ENCODE measurements around the gene SLC22A23.

Gene SLC22A23

DNA sequence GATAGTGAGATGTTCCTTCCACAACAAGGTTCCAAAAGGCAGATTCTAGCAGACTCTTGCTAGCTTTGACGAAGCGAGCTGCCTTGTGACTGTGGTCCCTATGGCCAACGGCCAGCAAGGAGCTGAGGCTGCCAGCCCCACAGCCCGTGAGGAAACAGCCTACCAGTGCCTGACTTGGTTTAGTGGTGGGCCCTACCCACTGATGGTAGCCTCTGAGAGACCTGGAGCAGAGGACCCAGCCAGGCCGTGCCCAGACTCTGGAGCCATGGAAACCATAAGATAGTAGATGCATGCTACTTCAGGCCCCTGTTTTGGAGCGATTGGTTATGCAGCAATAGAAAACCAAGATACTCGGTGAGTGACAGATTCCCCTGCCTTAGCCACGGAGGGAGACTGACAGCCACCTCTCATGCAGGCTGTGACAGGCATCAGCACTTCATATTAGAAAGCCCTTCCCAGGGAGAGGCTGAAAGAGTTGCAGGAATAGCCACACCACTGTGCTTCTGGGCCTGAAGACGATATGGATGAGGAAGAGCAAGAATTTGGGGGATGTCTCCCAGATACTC, 178.9 kb downstream of the SLC22A23 start:
- TF ChIP-seq POLR2A (IDR thresholded peaks at IDR 0.05; ENCODE audit: low read depth, low read length) (no peak), TAF1 (IDR thresholded peaks at IDR 0.05; ENCODE audit: borderline replicate concordance, low read depth, low read length) (no peak), POLR2AphosphoS5 (IDR thresholded peaks at IDR 0.05; ENCODE audit: low read depth, low read length) (no peak)
- DNase-seq (ENCODE audit: insufficient read length) (no peak), FAIRE-seq (no peak)

DNA sequence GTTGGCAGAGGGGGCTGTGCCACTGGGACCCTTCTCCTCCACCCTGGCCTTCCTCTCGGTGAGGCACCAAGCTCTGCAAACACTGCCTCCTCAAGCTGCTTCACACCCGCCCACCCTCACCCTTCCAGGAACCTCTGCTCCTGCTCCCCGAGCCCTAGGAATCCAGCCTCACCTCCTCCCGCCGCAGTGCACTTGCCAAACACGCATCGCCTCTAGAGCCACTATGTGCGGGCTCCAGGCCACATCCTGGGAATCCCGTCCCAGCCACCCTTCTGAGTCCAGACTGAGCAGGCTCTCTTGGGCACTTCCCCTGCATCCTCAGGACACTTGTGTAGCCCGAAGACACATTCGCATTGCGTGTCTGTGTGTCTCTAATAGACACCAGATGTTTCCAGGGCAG, 179.6 kb downstream of the SLC22A23 start:
- DNase-seq (ENCODE audit: insufficient read length) = no peak

DNA sequence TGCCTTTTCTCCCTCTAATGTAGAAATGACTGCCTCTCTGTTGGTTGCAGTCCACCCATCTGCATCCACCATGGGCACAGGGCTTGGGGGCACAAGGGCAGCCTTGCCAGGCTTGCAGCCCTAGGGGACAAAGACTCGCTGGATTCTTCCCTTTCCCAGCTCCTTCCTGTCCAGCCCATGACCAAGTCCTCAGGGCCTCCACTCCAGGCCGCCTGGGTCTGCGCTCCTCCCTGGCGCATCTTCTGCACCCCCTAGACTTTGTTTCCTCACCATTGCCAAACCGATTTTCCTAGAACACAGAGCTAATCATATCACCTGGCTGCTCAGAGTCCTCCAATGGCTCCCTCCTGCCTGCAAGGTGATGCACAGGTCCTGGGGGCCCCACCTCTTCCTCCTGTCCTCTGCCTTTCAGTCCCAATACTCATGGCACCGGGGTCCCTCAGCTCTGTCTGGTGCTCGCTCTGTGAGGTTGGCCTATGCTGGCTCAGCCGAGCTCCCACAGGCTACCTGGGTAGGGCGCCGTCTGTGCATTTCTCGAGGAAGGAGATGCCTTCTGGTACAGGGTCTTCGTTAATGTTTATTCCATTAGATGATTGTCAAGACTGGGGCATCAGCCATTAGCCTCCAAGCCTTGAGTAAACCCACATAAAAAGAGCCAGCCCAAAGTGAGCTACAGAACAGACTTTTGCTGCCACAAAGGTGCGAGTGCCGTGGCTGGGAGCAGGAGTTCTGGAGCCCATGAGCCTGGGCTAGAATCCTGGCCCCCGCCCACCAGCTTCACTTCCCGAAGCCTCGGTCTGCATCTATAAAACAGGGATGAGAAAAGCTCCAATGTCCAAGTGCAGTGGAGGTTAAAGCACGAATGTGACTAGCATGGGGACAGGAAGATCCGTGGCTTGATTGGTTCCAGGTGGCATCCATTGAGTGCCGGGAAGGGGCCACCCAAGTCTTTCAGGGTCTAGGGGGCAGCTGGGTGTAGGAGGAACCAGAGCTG, 180.4 kb downstream of the SLC22A23 start:
- no peak for FAIRE-seq
- TF ChIP-seq POLR2A (IDR thresholded peaks at IDR 0.05; ENCODE audit: low read depth, low read length) (no peak), TAF1 (IDR thresholded peaks at IDR 0.05; ENCODE audit: borderline replicate concordance, low read depth, low read length) (no peak), POLR2AphosphoS5 (IDR thresholded peaks at IDR 0.05; ENCODE audit: low read depth, low read length) (no peak)
- DNase-seq (ENCODE audit: insufficient read length) = no peak

More for the DNA sequence above, 179.6 kb downstream of the SLC22A23 start:
- TF ChIP-seq POLR2A (IDR thresholded peaks at IDR 0.05; ENCODE audit: low read depth, low read length) = no peak
- FAIRE-seq = no peak

DNA sequence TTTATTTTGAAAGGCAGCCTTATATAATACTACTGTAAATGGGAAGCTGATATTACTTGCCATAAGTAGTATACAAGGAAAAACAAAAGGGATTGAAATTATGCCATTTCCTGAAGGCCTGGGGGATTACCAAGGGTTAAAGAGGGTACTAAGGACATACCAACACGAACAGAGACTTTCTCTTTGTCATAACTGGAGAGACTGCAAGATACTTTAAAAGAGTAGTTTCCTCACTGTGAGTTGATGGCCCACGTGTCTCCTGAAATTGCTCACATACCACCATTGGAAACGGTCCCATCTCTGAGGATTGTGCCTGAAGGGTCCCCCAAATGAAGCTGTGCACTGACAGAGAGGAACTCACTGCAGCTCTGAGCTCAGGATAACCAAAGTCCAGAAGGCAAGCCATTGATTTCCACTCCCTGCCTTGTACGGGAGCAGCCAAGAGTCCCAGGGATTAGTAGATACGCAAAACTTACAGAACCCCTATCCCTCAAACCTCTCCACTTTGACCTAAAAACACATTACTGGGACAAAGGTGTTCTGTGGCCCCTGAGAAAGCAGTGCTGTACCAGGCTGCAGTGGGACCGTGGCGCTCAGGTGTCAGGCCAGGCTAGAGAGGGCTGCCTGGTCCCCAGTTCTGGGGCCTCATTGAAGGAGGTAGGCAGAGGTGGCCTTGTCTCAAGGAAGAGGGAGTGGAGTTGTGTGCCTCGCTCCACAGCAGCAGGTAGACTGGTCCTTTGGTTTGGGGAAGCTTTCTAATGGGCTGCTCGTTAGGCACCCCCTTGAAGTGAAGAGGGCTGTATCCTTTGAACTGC, 182.9 kb downstream of the SLC22A23 start:
- TF ChIP-seq TAF1 (IDR thresholded peaks at IDR 0.05; ENCODE audit: borderline replicate concordance, low read depth, low read length) (no peak), POLR2A (IDR thresholded peaks at IDR 0.05; ENCODE audit: low read depth, low read length) (no peak), POLR2AphosphoS5 (IDR thresholded peaks at IDR 0.05; ENCODE audit: low read depth, low read length) (no peak)
- FAIRE-seq (no peak), DNase-seq (ENCODE audit: insufficient read length) (no peak)

DNA sequence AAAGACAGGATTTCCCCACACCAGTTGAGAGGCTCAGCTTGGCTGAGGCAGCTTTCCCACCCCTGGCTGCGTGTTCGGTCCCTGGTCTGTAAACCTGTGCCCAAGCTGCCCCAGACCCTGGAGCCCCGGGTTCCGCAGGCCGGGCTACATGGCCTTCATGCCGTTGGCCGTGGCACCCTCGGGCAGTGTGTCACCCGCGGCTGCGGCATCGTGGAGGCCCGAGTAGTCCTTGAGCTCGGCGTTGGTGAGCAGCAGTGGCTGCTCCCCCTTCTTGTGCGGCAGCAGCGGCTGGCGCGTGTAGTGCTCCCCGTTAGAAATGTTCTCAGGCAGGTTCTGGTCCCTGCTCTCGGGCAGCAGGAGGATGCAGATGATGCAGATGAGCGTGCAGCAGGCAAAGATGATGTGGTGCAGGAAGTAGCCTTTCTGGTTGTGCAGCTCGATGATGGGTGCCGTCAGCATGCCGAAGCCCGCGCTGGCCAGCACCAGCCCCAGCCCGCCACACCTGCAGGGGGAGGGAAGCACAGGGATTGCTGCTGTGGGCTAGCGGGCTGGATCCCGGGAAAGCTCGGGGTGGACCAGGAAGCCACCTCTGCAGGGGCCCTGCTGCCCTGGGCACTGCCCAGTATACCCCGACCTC, 183.8 kb downstream of the SLC22A23 start:
- TF ChIP-seq POLR2A (IDR thresholded peaks at IDR 0.05; ENCODE audit: low read depth, low read length) = no peak
- no peak for TF ChIP-seq POLR2AphosphoS5 (IDR thresholded peaks at IDR 0.05; ENCODE audit: low read depth, low read length)
- no peak for TF ChIP-seq TAF1 (IDR thresholded peaks at IDR 0.05; ENCODE audit: borderline replicate concordance, low read depth, low read length)
- DNase-seq (ENCODE audit: insufficient read length) = no peak
- no peak for FAIRE-seq

DNA sequence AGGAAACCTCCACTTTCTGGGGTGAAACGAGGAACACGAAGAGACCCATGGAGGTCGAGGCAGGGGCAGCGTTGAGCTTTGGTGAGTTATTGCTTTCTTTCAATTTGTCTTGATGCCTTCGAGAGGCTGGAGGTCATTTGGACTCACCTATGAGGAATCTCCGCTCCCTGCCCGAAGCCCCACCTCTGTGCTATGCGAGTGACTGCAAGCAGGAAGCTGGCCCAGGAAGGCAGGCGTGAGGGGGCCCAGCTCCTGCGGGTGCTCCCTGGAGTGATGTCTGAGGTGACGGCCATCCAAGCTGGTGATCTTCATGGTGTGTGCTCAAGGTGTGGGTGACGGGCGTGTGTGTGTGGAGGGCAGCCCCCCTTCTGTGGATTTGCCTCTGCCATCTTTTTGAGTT, 185.1 kb downstream of the SLC22A23 start:
- TF ChIP-seq POLR2AphosphoS5 (IDR thresholded peaks at IDR 0.05; ENCODE audit: low read depth, low read length) (no peak), TAF1 (IDR thresholded peaks at IDR 0.05; ENCODE audit: borderline replicate concordance, low read depth, low read length) (no peak), POLR2A (IDR thresholded peaks at IDR 0.05; ENCODE audit: low read depth, low read length) (no peak)
- FAIRE-seq (no peak), DNase-seq (ENCODE audit: insufficient read length) (no peak)

DNA sequence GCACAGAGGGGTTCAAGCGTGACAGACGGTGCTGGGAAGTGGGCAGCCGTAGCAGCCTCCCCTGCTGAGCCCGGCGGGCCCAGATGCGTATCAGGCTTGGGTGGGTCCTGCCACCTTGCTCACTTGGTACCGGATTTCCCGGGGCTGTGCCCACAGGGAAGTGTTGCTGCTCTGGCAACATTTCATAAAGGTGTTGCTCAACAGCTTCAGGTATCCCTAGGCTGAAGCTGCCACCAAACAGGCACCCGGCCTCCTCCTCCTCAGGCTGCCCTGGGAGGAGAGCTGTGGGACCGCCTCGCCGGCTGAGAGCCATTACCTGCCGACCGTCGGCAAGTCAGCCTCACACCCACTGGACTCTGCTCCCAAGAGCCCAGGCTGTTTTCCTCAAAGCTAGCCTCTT, 186.6 kb downstream of the SLC22A23 start:
- DNase-seq (ENCODE audit: insufficient read length) (no peak), FAIRE-seq (no peak)
- TF ChIP-seq POLR2AphosphoS5 (IDR thresholded peaks at IDR 0.05; ENCODE audit: low read depth, low read length) = no peak
- no peak for TF ChIP-seq TAF1 (IDR thresholded peaks at IDR 0.05; ENCODE audit: borderline replicate concordance, low read depth, low read length)
- TF ChIP-seq POLR2A (IDR thresholded peaks at IDR 0.05; ENCODE audit: low read depth, low read length) = no peak

DNA sequence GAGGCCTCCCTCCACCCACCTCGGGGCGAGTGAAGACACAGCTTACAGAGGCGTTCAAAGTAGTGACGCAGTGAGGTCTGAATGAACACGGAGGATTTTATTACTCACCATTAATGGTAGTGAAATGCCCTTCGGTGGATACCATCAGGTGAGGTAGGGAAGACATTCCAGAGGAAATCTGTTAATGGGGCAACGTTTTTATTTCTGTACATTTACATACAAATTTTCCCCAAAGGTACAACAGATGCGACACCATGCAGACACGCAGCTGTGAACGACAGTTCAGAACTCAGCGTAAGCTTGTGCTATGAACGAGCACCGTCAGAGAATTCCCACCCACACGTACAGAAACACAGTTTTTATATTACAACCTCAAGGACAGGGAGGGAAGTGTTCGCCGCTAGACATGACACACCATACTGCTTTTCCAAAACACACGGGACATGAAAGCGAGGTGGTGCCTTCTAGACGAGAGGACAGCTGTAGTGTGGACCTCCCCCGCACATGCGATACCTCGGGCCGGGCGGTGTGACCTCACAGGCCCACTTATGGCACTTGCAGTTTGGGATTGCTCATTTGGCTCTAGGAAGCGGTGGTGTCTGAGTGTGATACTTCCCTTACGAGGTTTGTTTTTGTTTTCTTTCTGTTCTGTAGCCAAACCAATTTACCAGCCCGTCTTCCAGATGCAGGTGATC, 187.4 kb downstream of the SLC22A23 start:
- no peak for TF ChIP-seq POLR2AphosphoS5 (IDR thresholded peaks at IDR 0.05; ENCODE audit: low read depth, low read length)
- no peak for TF ChIP-seq TAF1 (IDR thresholded peaks at IDR 0.05; ENCODE audit: borderline replicate concordance, low read depth, low read length)
- no peak for TF ChIP-seq POLR2A (IDR thresholded peaks at IDR 0.05; ENCODE audit: low read depth, low read length)
- DNase-seq (ENCODE audit: insufficient read length) (no peak), FAIRE-seq (no peak)

DNA sequence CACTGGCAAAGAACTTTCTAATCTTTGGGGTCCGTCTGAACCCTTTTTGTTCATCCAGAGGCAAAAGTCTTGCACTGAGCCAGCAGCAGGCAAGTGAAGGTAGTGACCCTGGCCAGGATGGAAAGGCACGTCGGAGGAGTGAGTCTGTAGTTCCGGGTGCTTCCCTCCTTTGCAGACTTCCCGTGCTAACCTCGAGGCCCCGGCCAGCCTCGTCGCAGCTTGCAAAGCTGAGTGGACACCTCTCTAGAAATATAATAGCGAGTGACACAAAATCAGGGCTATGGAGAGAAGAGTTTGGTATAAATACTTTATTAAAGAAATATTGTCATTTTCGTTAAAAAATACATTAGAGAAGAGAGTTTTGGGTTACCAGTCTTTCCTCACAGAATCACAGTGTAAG, 188.2 kb downstream of the SLC22A23 start:
- DNase-seq (ENCODE audit: insufficient read length) (no peak), FAIRE-seq (no peak)
- TF ChIP-seq POLR2AphosphoS5 (IDR thresholded peaks at IDR 0.05; ENCODE audit: low read depth, low read length) (no peak), TAF1 (IDR thresholded peaks at IDR 0.05; ENCODE audit: borderline replicate concordance, low read depth, low read length) (no peak), POLR2A (IDR thresholded peaks at IDR 0.05; ENCODE audit: low read depth, low read length) (no peak)

DNA sequence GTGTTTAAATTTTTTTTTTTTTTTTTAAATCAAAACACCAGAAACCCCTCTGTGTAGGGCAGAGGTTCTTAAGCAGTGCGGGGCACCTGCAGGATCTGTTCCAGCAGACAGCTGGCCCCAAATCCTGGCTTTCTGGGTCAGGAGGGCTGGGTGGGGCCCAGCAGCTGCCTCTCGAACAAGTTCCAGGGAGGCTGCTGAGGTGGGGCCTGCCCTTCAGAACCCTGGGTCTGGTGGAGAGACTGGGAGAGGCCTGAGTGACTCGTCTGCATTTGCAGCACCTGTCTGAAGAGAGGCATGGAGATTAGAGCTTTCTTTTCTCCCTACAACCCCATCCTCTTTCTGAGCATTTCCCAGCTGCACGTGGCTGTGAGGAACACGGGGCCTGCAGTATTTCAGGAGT, 189.7 kb downstream of the SLC22A23 start:
- FAIRE-seq = no peak
- no peak for DNase-seq (ENCODE audit: insufficient read length)
- TF ChIP-seq POLR2A (IDR thresholded peaks at IDR 0.05; ENCODE audit: low read depth, low read length) (no peak), POLR2AphosphoS5 (IDR thresholded peaks at IDR 0.05; ENCODE audit: low read depth, low read length) (no peak), TAF1 (IDR thresholded peaks at IDR 0.05; ENCODE audit: borderline replicate concordance, low read depth, low read length) (no peak)

All from GM12892 (cell line).